SH-SY5Y (cell line): ENCODE measurements around the gene TEAD1.

ENCODE experiments used
- GATA2 ChIP-seq: IDR thresholded peaks from 2 replicates; pipeline ENCODE4 v1.6.1; 2011; ENCODE audit warnings: mild to moderate bottlenecking, low read depth, low read length
- GATA3 ChIP-seq: IDR thresholded peaks from 2 replicates; pipeline ENCODE4 v1.6.1; 2011; ENCODE audit warnings: low read depth, mild to moderate bottlenecking, low read length, moderate library complexity

- TF ChIP-seq GATA2 (no peak), GATA3 (no peak)
Measured at GRCh38 chr11:12655842-12656241, 18.4 kb upstream of the TEAD1 start.
